KOPT-K1 (cell line): ENCODE results near the gene SLC6A5.

Source experiments
- H3K27ac ChIP-seq: fragments of 200-600 bp; sonication (generic); 2 replicates; pipeline ENCODE4 v1.5.1; 2016; ENCODE audit warnings: antibody characterized with exemption, mild to moderate bottlenecking, low read depth, low read length; ENCODE audit not compliant: poor library complexity, severe bottlenecking
- H3K36me3 ChIP-seq: fragments of 200-600 bp; sonication (generic); 2 replicates; pipeline ENCODE4 v1.5.1; 2017; ENCODE audit warnings: antibody characterized with exemption, mild to moderate bottlenecking, low read length, moderate library complexity; ENCODE audit not compliant: insufficient read depth
- H3K9me3 ChIP-seq: fragments of 200-600 bp; sonication (generic); 2 replicates; pipeline ENCODE4 v1.5.1; 2017; ENCODE audit warnings: antibody characterized with exemption, low read length, mild to moderate bottlenecking; ENCODE audit not compliant: insufficient read depth, poor library complexity, severe bottlenecking

The SLC6A5 gene

GRCh38 chr11:20605602-20606091 lies 6.2 kb downstream of the SLC6A5 start:
- H3K36me3 ChIP-seq: no peaks in the 10 kb centered on the region
- no peak overlapping the region for H3K27ac ChIP-seq
- no peaks in the 10 kb centered on the region for H3K9me3 ChIP-seq

- Histone ChIP-seq H3K36me3 (no peaks in the 10 kb centered on the region), H3K27ac (no peak overlapping the region), H3K9me3 (no peaks in the 10 kb centered on the region)
Observed at GRCh38 chr11:20608934-20609333, 9.5 kb downstream of the SLC6A5 start.

- Histone ChIP-seq H3K27ac (no peak overlapping the region), H3K9me3 (no peaks in the 10 kb centered on the region), H3K36me3 (no peaks in the 10 kb centered on the region)
Observed at GRCh38 chr11:20609727-20610707, 10.6 kb downstream of the SLC6A5 start.

- Histone ChIP-seq H3K36me3 (no peaks in the 10 kb centered on the region), H3K9me3 (no peaks in the 10 kb centered on the region), H3K27ac (no peak overlapping the region)
Observed at GRCh38 chr11:20610825-20611224, 11.4 kb downstream of the SLC6A5 start.

GRCh38 chr11:20611445-20611844 lies 12.0 kb downstream of the SLC6A5 start:
- Histone ChIP-seq H3K36me3 (no peaks in the 10 kb centered on the region), H3K27ac (no peak overlapping the region), H3K9me3 (no peaks in the 10 kb centered on the region)

GRCh38 chr11:20611892-20612291 lies 12.5 kb downstream of the SLC6A5 start:
- H3K36me3 ChIP-seq: no peaks in the 10 kb centered on the region
- H3K27ac ChIP-seq: no peak overlapping the region
- no peaks in the 10 kb centered on the region for H3K9me3 ChIP-seq

- no peak overlapping the region for H3K27ac ChIP-seq
- H3K9me3 ChIP-seq: no peaks in the 10 kb centered on the region
- no peaks in the 10 kb centered on the region for H3K36me3 ChIP-seq
Observed at GRCh38 chr11:20612416-20612815, 13.0 kb downstream of the SLC6A5 start.

- Histone ChIP-seq H3K36me3 (no peaks in the 10 kb centered on the region), H3K27ac (no peak overlapping the region), H3K9me3 (no peaks in the 10 kb centered on the region)
Observed at GRCh38 chr11:20616920-20617319, 17.5 kb downstream of the SLC6A5 start.

GRCh38 chr11:20617346-20618005 lies 18.1 kb downstream of the SLC6A5 start:
- Histone ChIP-seq H3K27ac (no peak overlapping the region), H3K9me3 (no peaks in the 10 kb centered on the region), H3K36me3 (no peaks in the 10 kb centered on the region)

- no peaks in the 10 kb centered on the region for H3K9me3 ChIP-seq
- no peak overlapping the region for H3K27ac ChIP-seq
- no peaks in the 10 kb centered on the region for H3K36me3 ChIP-seq
Observed at GRCh38 chr11:20618083-20618482, 18.7 kb downstream of the SLC6A5 start.

GRCh38 chr11:20620988-20621387 lies 21.6 kb downstream of the SLC6A5 start:
- Histone ChIP-seq H3K9me3 (no peaks in the 10 kb centered on the region), H3K36me3 (no peaks in the 10 kb centered on the region), H3K27ac (no peak overlapping the region)

GRCh38 chr11:20621679-20622078 lies 22.3 kb downstream of the SLC6A5 start:
- Histone ChIP-seq H3K27ac (no peak overlapping the region), H3K36me3 (no peaks in the 10 kb centered on the region), H3K9me3 (no peaks in the 10 kb centered on the region)

- Histone ChIP-seq H3K36me3 (no peaks in the 10 kb centered on the region), H3K27ac (no peak overlapping the region), H3K9me3 (no peaks in the 10 kb centered on the region)
Observed at GRCh38 chr11:20623252-20623651, 23.8 kb downstream of the SLC6A5 start.

GRCh38 chr11:20626279-20626678 lies 26.9 kb downstream of the SLC6A5 start:
- no peaks in the 10 kb centered on the region for H3K36me3 ChIP-seq
- no peak overlapping the region for H3K27ac ChIP-seq
- H3K9me3 ChIP-seq: no peaks in the 10 kb centered on the region

- H3K27ac ChIP-seq: no peak overlapping the region
- H3K36me3 ChIP-seq: no peaks in the 10 kb centered on the region
- H3K9me3 ChIP-seq: no peaks in the 10 kb centered on the region
Observed at GRCh38 chr11:20627026-20627425, 27.6 kb downstream of the SLC6A5 start.
